ENCODE data around the gene KRT15.

DNA sequence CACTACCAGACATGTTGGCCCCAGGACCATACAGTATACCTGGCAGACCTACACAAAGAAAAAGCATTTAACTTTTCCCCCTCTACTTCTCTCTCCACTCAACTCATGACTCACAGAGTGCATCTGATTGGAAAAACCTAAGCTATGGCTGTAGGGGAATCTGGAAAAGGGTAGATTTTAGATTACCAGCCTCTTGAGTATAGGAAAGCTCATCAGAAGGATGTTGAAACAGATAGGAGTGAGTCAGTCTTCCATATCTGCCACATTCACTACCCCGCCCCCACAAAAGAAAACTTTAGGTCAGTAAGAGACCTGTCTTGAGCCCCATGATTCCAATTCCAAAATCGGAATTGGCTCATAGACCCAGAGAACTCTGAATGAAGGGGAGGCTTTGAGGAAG lies 40.9 kb upstream of the KRT15 start:
- TF ChIP-seq, protein P1, sequence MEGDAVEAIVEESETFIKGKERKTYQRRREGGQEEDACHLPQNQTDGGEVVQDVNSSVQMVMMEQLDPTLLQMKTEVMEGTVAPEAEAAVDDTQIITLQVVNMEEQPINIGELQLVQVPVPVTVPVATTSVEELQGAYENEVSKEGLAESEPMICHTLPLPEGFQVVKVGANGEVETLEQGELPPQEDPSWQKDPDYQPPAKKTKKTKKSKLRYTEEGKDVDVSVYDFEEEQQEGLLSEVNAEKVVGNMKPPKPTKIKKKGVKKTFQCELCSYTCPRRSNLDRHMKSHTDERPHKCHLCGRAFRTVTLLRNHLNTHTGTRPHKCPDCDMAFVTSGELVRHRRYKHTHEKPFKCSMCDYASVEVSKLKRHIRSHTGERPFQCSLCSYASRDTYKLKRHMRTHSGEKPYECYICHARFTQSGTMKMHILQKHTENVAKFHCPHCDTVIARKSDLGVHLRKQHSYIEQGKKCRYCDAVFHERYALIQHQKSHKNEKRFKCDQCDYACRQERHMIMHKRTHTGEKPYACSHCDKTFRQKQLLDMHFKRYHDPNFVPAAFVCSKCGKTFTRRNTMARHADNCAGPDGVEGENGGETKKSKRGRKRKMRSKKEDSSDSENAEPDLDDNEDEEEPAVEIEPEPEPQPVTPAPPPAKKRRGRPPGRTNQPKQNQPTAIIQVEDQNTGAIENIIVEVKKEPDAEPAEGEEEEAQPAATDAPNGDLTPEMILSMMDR (IDR thresholded peaks at IDR 0.05; ENCODE audit: control extremely low read depth in 1 of 3, insufficient read depth in 1 of 3, low read depth in 1 of 3, low read length in 3 of 3): no peak
- TF ChIP-seq SIN3A (conservative IDR thresholded peaks at IDR 0.05 in 1 of 2, IDR thresholded peaks at IDR 0.05 in 1 of 2; ENCODE audit: low read depth in 1 of 2, low read length in 2 of 2) (no peak), RAD21 (IDR thresholded peaks at IDR 0.05 in 1 of 2, conservative IDR thresholded peaks at IDR 0.05 in 1 of 2; ENCODE audit: low read depth in 2 of 2, low read length in 2 of 2) (no peak), HDAC2 (IDR thresholded peaks at IDR 0.05; ENCODE audit: borderline replicate concordance in 1 of 2, low read depth in 2 of 2, low read length in 2 of 2) (no peak), RFX5 (IDR thresholded peaks at IDR 0.05; ENCODE audit: borderline replicate concordance, low read depth, low read length) (no peak), POLR2AphosphoS5 (IDR thresholded peaks at IDR 0.05; ENCODE audit: low read depth, low read length) (no peak), POLR2A (IDR thresholded peaks at IDR 0.05; ENCODE audit: control extremely low read depth in 1 of 2, low read depth in 2 of 2, low read length in 2 of 2) (no peak), EP300 (IDR thresholded peaks at IDR 0.05; ENCODE audit: borderline replicate concordance in 1 of 2, low read depth in 2 of 2, low read length in 2 of 2) (no peak), CHD2 (IDR thresholded peaks at IDR 0.05; ENCODE audit: low read length) (no peak), TCF12 (IDR thresholded peaks at IDR 0.05; ENCODE audit: low read depth, low read length) (no peak), EZH2 (IDR thresholded peaks at IDR 0.05; ENCODE audit: low read depth, low read length, severe bottlenecking) (no peak)
- TF ChIP-seq, protein P2, sequence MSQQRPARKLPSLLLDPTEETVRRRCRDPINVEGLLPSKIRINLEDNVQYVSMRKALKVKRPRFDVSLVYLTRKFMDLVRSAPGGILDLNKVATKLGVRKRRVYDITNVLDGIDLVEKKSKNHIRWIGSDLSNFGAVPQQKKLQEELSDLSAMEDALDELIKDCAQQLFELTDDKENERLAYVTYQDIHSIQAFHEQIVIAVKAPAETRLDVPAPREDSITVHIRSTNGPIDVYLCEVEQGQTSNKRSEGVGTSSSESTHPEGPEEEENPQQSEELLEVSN (IDR thresholded peaks at IDR 0.05): no peak
